Activated CD8-positive, alpha-beta memory T cell treated with anti-CD3 and anti-CD28 coated beads, Interleukin-2, amount 50 U/mL, for 1 hour (primary cell): ENCODE measurements around the gene SUPT4H1.
"Not testable (repeated sequence)": the region's sequence is repeated elsewhere in the genome, so short reads cannot be mapped to it uniquely, and the experiment has no call there.

Experiments
- DNase-seq: peaks from one replicate; pipeline ENCODE4 v3.0.0-alpha.2; 2020; ENCODE audit errors: extremely low read depth

SUPT4H1 gene

GRCh38 chr17:58363457-58364185, 11.6 kb upstream of the SUPT4H1 start:
- no peak for DNase-seq

DNA sequence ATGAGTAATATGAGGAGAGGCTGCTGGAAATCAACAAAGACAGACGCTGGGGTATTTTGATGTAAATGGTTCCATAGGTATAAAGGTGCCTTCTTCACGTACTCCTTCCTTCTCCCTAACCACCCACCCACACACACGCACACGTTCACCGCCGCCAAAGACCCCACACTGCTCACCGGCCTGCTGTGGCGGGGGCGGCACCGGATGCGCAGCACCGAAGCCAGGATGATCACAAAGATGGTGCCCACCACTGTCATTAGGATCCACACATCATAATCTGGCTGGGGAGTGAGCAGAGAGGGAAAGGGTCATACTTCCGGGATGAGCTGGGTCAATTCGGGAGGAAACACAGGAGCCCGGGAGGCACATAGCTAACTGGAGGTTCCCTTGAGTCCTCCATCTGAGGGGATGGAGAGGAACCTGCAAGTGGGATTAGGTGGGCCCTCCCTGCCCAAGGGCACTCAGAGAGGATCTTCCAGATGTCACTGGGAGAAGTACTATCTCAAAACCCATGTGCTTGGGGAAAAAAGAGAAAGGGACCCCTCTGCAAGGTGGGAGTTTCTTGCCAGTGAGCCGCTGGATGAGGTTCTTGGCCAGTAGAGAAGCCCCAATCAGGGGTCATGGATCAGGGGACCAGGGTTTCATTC, 10.5 kb upstream of the SUPT4H1 start:
- DNase-seq = no peak

GRCh38 chr17:58360296-58361063, 8.5 kb upstream of the SUPT4H1 start:
- DNase-seq = no peak

DNA sequence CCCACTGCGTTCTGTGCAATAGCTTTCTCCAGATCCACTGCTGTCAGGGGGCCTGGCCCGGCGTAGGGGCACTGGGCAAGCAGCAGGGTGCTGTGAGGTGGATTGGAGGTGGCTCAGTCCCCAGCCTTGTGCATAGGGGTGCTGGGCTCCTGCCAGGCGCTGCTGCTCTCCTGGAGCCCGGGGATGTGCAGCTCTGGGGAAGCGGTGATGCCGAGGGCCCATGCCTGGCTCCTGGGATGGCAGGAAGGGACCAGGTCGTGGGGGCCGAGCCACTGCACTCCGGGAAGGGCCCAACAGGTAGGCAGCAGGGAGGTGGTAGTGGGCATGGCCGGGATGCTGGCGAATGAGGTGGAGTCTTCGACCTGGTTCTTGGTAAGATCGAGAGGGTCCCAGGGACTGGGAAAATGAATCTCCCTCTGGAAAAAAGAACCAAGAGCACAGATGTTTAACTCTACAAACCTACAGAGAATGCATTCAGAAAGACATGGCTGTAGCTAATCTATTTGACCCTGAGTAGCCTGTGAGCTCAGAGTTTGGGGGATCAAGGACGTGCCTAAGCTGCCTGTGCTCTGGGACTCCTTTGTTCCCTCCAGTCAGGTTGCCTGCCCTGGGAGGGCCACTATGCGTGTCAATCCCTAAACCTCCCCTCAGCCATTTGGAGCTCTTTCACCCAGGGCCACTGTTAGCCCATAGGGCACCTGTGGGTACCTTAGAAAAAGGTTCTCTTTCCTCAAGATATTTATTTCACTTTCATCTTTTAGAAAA, 6.6 kb upstream of the SUPT4H1 start:
- no peak for DNase-seq

GRCh38 chr17:58357312-58358297, 5.6 kb upstream of the SUPT4H1 start:
- no peak for DNase-seq

DNA sequence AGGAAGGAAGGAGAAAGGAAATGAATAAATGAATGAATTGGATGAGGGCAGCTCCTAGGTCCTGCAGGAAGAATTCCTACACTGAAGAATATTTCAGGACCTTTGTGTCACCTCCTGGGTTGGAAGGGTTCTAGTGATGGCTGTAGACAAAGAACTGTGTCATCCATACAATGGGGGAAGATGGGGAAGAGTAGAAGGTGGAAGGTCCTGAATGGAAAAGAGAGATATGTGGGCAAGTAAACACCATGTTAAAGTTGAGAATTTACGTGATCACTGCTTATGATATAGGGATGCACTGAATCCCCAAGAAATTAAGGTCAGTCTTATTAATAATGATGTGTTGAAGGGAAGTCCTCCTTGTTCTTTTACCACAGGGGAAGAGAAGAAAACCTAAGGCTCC, 4.2 kb upstream of the SUPT4H1 start:
- no peak for DNase-seq

GRCh38 chr17:58354541-58355216, 2.7 kb upstream of the SUPT4H1 start:
- DNase-seq = no peak

DNA sequence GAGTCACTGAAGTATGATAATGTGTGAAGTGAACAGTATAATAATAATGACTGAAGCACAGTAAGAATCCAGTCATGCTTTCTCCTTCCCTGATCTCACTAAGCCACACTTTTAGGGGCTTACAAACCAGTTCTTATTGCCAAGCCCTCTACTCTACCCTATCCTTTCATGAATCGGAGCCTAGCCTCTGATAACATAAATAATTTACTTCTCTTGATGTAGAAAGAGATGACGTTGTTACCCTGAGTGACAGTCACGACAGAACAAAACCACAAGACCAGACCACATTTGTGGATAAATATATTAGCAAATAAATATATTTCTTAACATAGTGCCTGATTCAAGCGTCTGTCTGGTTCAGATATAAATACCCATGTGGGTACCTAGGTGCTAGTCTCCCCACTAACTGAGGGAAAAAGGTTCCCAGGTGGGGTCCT, 1.4 kb upstream of the SUPT4H1 start:
- DNase-seq = no peak

GRCh38 chr17:58352596-58353388, 791 bp upstream of the SUPT4H1 start:
- DNase-seq = no peak

DNA sequence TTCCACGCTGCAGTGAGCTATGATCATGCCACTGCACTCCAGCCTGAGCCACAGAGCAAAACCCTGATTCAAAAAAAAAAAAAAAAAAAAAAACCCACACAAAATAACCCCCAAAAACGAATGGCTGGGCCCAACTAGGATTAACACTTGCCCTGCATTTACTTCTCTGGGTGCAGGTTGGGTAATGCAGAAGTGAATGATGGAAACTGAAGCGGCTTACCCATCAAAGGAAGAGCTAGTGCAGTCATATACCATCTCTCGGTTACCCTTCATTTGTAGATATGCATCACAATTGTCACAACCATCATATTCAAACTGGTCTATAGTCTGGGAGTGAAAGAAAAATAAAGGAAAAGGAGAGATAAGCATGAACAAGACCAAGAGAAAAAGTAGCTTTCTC, 819 bp downstream of the SUPT4H1 start:
- DNase-seq = no peak

GRCh38 chr17:58348038-58348437, 4.0 kb downstream of the SUPT4H1 start:
- DNase-seq = no peak

GRCh38 chr17:58345500-58345899, 6.5 kb downstream of the SUPT4H1 start:
- DNase-seq = no peak

DNA sequence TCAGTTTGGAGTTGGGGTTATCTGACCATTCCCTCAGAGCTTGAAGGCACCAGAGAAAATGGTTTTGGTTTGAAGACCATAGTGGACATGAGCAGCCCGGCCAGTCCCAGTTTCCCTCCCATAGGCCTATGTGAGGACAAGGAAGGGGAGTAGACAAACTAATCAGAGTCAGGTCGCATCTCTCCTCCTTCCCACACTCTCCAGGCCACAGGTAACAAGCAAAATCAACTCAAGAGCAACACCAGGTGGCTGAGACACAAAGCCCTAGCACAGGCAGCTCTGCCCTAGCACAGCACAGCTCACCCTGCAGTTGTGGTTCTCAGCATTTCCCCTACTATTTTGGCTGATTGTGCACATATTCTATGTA, 7.2 kb downstream of the SUPT4H1 start:
- DNase-seq = no peak

GRCh38 chr17:58344047-58344790, 7.8 kb downstream of the SUPT4H1 start:
- peak; percentile 83 for DNase-seq

DNA sequence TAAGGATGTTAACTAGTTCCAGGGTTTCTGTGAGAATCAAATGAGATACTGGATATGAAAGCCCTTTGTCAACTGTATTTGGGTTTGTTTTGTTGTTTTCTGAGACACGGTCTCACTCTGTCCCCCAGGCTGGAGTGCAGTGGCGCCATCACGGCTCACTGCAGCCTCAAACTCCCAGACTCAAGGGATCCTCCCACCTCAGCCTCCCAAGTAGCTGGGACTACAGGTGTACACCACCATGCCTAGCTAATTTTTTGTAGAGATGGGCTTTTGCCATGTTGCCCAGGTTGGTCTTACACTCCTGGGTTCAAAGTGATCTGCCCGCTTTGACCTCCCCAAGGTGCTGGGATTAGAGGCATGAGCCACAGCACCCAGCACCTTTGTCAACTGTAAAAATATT, 8.9 kb downstream of the SUPT4H1 start:
- DNase-seq = no peak

GRCh38 chr17:58341861-58342475, 10.0 kb downstream of the SUPT4H1 start:
- no peak for DNase-seq

DNA sequence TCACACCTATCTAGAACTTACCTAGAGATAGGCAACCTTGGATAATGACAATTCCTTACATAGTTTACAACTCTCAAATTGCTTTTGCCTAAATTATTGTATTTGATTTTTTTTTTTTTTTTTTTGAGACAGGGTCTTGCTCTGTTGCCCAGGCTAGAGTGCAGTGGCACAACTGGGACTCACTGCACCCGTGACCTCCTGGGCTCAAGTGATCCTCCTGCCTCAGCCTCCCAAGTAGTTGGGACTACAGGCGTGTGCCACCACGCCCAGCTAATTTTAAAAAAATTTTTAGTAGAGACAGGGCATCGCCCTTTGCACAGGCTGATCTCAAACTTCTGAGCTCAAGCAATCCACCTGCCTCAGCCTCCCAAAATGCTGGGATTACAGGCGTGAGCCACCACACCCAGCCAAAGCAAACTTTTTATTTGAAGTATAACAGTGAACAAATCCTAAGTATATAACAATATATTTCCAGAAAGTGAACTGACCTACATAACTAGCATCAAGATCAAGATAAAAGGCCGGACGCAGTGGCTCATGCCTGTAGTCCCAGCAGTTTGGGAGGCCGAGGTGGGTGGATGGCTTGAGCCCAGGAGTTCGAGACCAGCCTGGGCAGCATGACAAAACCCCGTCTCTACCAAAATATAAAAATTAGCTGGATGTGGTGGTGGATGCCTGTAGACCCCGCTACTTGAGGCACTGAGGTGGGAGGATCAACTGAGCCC, 10.7 kb downstream of the SUPT4H1 start:
- DNase-seq = not testable (repeated sequence)
